NCI-H1694 (cell line): ENCODE data around the gene INTS13.
"Not testable (repeated sequence)": the region's sequence is repeated elsewhere in the genome, so short reads cannot be mapped to it uniquely, and the experiment has no call there.

Experiments used
- DNase-seq: peaks from one replicate; lab custom pipeline; 2025; lab: John Stamatoyannopoulos, UW

The INTS13 gene

GRCh38 chr12:26869908-26870459 lies 67.8 kb downstream of the INTS13 start:
- no peak for DNase-seq

GRCh38 chr12:26869104-26869494 lies 68.7 kb downstream of the INTS13 start:
- DNase-seq = no peak

- no peak for DNase-seq
Observed at GRCh38 chr12:26868447-26869103, 69.2 kb downstream of the INTS13 start.

- DNase-seq = no peak
Observed at GRCh38 chr12:26867080-26867479, 70.7 kb downstream of the INTS13 start.

- no peak for DNase-seq
Observed at GRCh38 chr12:26863515-26863914, 74.3 kb downstream of the INTS13 start.

- DNase-seq = not testable (repeated sequence)
Observed at GRCh38 chr12:26862787-26863186, 75.0 kb downstream of the INTS13 start.

- DNase-seq = no peak
Observed at GRCh38 chr12:26861690-26862089, 76.1 kb downstream of the INTS13 start.

- DNase-seq = no peak
Observed at GRCh38 chr12:26857465-26858176, 80.2 kb downstream of the INTS13 start.

- no peak for DNase-seq
Observed at GRCh38 chr12:26855337-26855736, 82.4 kb downstream of the INTS13 start.
